HL-60 (cell line): ENCODE data around the gene LDLR.

Experiments
- DNase-seq, 2 experiments: peaks; one replicate each; pipeline ENCODE4 v3.0.0-alpha.2; 2010 to 2020; ENCODE audit warnings: low read depth in 1 of 2, low spot score in 1 of 2
- H3K27ac ChIP-seq: fragments of 250-450 bp; sonication (Bioruptor Pico); replicated peaks from 2 replicates; pipeline ENCODE4 v1.5.1; 2020; ENCODE audit warnings: mild to moderate bottlenecking, moderate library complexity
- H3K27me3 ChIP-seq: fragments of 250-450 bp; sonication (Bioruptor Pico); 2 replicates; pipeline ENCODE4 v1.5.1; 2021; ENCODE audit warnings: mild to moderate bottlenecking, moderate library complexity; ENCODE audit not compliant: insufficient read depth, poor library complexity, severe bottlenecking
- H3K4me3 ChIP-seq: replicated peaks from 2 replicates; pipeline ENCODE4 v1.5.1; 2011; ENCODE audit warnings: mild to moderate bottlenecking, control low read depth, low read length; ENCODE audit not compliant: insufficient read depth
- GABPA ChIP-seq: IDR thresholded peaks from 2 replicates; pipeline ENCODE4 v1.6.1; 2012; ENCODE audit warnings: low read depth
- POLR2AphosphoS5 ChIP-seq: IDR thresholded peaks from 2 replicates; pipeline ENCODE4 v1.6.1; 2012; ENCODE audit warnings: low read depth
- REST ChIP-seq: IDR thresholded peaks from 2 replicates; pipeline ENCODE4 v1.6.1; 2012; ENCODE audit warnings: low read depth; ENCODE audit not compliant: insufficient replicate concordance
- SPI1 ChIP-seq: IDR thresholded peaks from 2 replicates; pipeline ENCODE4 v1.6.1; 2012; ENCODE audit warnings: low read depth, mild to moderate bottlenecking, borderline replicate concordance
- TF ChIP-seq, protein P1 (sequence below): IDR thresholded peaks from one replicate; pipeline ENCODE4 v1.5.1; 2011; ENCODE audit warnings: low read length, control low read depth, inconsistent platforms; ENCODE audit not compliant: insufficient read depth

LDLR gene

DNA sequence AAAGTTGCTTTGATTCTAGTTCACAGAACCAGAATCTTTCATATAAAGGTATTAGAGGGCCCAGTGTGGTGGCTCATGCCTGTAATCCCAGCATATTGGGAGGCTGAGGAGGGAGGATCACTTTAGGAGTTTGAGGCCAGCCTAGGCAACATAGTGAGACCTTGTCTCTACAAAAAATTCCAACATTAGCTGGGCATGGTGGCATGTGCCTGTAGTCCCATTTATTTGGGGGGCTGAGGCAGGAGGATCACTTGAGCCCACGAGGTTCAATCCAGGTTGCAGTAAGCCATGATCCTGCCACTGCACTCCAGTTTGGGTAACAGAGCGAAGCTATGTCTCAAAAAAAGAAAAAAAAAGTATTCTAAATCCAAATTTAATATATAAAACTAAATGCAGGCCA is 9.1 kb downstream of the LDLR start:
- TF ChIP-seq GABPA (no peak), SPI1 (no peak), POLR2AphosphoS5 (no peak), REST (no peak)
- TF ChIP-seq, protein P1, sequence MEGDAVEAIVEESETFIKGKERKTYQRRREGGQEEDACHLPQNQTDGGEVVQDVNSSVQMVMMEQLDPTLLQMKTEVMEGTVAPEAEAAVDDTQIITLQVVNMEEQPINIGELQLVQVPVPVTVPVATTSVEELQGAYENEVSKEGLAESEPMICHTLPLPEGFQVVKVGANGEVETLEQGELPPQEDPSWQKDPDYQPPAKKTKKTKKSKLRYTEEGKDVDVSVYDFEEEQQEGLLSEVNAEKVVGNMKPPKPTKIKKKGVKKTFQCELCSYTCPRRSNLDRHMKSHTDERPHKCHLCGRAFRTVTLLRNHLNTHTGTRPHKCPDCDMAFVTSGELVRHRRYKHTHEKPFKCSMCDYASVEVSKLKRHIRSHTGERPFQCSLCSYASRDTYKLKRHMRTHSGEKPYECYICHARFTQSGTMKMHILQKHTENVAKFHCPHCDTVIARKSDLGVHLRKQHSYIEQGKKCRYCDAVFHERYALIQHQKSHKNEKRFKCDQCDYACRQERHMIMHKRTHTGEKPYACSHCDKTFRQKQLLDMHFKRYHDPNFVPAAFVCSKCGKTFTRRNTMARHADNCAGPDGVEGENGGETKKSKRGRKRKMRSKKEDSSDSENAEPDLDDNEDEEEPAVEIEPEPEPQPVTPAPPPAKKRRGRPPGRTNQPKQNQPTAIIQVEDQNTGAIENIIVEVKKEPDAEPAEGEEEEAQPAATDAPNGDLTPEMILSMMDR: no peak
- DNase-seq: no peak
- Histone ChIP-seq H3K27ac (no peak overlapping the region), H3K4me3 (no peak overlapping the region), H3K27me3 (no peaks in the 10 kb centered on the region)

DNA sequence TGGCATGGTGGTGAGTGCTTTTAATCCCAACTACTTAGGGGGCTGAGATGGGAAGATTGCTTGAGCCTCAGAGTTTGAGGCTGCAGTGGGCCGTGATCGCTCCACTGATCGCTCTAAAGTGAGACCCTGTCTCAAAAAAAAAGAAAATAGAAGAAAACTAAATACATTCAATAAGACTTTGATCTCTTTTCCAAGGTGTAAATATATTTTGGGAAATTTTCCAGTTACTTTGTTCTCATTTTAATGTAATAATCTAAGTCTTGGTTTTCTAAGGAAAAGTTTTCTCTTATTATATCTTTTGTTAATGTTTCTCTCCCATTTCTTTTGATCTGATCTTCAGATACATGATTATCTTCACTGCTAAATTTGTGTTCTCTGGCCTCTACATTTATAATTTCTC is 9.6 kb downstream of the LDLR start:
- H3K27ac ChIP-seq: no peak overlapping the region

GRCh38 chr19:11100049-11100448 is 10.8 kb downstream of the LDLR start:
- TF ChIP-seq POLR2AphosphoS5 (no peak), SPI1 (no peak), GABPA (no peak), REST (no peak)
- TF ChIP-seq, protein P1: no peak
- Histone ChIP-seq H3K27me3 (no peaks in the 10 kb centered on the region), H3K27ac (no peak overlapping the region), H3K4me3 (no peak overlapping the region)
- no peak for DNase-seq

More for the DNA sequence above, 9.6 kb downstream of the LDLR start:
- H3K4me3 ChIP-seq: no peak overlapping the region
- no peaks in the 10 kb centered on the region for H3K27me3 ChIP-seq
- no peak for TF ChIP-seq GABPA
- TF ChIP-seq SPI1: no peak
- TF ChIP-seq, protein P1: no peak
- TF ChIP-seq REST: no peak
- TF ChIP-seq POLR2AphosphoS5: no peak
- DNase-seq: no peak
